Esophagus muscularis mucosa (tissue), 4 donors: ENCODE results near the gene DES.

Experiments
- EP300 ChIP-seq: sonication (generic); formaldehyde crosslinking; IDR thresholded peaks from one replicate; pipeline ENCODE4 v1.6.1; 2017; ENCODE audit warnings: antibody characterized with exemption
- POLR2A ChIP-seq: fragments of 450-650 bp; IDR thresholded peaks from one replicate; pipeline ENCODE4 v1.6.1; 2017; ENCODE audit warnings: antibody characterized with exemption, moderate library complexity, mild to moderate bottlenecking, low read depth
- POLR2AphosphoS5 ChIP-seq, 2 donors: sonication (generic); formaldehyde crosslinking; IDR thresholded peaks; one replicate each; pipeline ENCODE4 v1.6.1; 2017; ENCODE audit warnings: antibody characterized with exemption in 2 of 2
- TF ChIP-seq, protein P1 (sequence below), 3 experiments: fragments of 200-600 bp in 2 of 3; fragments of 450-650 bp in 1 of 3; sonication (generic) in 2 of 3; IDR thresholded peaks; one replicate each; pipeline ENCODE4 v1.5.1; 2017 to 2019; ENCODE audit warnings: antibody characterized with exemption in 3 of 3, mild to moderate bottlenecking in 2 of 3, moderate library complexity in 1 of 3

DNA sequence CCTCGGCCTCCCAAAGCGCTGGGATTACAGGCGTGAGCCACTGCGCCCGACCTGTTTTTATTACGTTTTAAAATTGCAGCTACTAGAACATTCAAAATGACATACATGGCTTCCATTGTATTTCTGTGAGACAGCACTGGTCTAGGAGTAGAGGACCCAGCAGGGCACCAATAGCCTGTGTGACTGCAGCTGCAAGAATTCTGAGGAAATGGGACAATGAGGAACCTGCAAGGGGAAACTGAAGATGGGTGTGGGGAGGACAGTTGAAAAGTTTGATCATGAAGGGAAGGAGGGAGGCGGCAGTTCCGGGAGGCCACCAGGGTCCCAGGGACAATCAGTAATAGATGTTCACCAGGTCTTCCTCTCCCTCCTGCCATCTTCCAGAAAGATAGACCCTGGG lies 16.6 kb upstream of the DES start:
- TF ChIP-seq, protein P1, sequence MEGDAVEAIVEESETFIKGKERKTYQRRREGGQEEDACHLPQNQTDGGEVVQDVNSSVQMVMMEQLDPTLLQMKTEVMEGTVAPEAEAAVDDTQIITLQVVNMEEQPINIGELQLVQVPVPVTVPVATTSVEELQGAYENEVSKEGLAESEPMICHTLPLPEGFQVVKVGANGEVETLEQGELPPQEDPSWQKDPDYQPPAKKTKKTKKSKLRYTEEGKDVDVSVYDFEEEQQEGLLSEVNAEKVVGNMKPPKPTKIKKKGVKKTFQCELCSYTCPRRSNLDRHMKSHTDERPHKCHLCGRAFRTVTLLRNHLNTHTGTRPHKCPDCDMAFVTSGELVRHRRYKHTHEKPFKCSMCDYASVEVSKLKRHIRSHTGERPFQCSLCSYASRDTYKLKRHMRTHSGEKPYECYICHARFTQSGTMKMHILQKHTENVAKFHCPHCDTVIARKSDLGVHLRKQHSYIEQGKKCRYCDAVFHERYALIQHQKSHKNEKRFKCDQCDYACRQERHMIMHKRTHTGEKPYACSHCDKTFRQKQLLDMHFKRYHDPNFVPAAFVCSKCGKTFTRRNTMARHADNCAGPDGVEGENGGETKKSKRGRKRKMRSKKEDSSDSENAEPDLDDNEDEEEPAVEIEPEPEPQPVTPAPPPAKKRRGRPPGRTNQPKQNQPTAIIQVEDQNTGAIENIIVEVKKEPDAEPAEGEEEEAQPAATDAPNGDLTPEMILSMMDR (IDR thresholded peaks at IDR 0.05) = no peak
- TF ChIP-seq POLR2A (no peak), POLR2AphosphoS5 (IDR thresholded peaks at IDR 0.05) (no peak), EP300 (no peak)
